GM12872 (cell line): ENCODE results near the gene SAMD3.

Experiments
- TF ChIP-seq, protein P1 (sequence below): IDR thresholded peaks from 3 replicates; pipeline ENCODE4 v1.5.1; 2011; ENCODE audit warnings: low read depth, mild to moderate bottlenecking, low read length, moderate library complexity; ENCODE audit not compliant: insufficient read depth

The SAMD3 gene

DNA sequence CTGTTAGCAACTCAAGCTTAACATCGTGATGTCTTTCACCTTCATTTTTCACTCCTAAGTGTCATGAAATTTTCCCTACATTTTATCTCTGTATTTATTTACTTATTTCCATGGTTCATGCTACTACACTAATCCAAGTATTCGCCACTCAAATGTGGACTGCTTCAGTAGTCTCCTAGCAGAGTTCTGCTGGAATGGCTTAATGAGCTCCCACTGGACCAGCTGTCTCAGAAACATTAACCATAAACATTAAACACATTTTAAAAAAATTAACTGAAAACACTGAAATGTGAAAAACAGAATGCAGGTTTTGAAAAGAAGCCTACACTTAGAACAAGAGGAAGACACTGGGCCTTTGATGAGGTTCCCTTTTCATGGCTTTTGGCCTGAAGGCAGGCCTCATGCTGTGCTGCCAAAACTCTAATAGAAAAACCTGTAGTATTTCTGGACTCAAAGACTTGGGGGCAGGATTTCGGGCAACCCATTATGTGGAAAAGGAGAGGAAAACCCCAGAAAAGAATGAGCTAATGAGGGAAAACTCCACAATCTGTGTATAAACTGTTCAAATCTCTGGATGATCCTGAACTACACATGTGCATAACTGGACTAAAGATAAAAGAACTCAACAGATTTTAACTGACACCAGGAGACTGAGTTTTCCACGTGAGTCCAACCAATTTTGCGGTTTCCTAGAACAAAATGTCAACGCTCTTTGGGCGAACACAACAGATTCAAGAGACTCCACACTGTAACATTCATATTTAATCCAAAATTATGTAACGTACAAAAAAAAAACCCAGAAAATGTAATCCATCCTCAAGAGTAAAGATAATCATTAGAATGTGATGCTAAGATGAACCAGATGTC is 33.0 kb downstream of the SAMD3 start:
- TF ChIP-seq, protein P1, sequence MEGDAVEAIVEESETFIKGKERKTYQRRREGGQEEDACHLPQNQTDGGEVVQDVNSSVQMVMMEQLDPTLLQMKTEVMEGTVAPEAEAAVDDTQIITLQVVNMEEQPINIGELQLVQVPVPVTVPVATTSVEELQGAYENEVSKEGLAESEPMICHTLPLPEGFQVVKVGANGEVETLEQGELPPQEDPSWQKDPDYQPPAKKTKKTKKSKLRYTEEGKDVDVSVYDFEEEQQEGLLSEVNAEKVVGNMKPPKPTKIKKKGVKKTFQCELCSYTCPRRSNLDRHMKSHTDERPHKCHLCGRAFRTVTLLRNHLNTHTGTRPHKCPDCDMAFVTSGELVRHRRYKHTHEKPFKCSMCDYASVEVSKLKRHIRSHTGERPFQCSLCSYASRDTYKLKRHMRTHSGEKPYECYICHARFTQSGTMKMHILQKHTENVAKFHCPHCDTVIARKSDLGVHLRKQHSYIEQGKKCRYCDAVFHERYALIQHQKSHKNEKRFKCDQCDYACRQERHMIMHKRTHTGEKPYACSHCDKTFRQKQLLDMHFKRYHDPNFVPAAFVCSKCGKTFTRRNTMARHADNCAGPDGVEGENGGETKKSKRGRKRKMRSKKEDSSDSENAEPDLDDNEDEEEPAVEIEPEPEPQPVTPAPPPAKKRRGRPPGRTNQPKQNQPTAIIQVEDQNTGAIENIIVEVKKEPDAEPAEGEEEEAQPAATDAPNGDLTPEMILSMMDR, result no peak

DNA sequence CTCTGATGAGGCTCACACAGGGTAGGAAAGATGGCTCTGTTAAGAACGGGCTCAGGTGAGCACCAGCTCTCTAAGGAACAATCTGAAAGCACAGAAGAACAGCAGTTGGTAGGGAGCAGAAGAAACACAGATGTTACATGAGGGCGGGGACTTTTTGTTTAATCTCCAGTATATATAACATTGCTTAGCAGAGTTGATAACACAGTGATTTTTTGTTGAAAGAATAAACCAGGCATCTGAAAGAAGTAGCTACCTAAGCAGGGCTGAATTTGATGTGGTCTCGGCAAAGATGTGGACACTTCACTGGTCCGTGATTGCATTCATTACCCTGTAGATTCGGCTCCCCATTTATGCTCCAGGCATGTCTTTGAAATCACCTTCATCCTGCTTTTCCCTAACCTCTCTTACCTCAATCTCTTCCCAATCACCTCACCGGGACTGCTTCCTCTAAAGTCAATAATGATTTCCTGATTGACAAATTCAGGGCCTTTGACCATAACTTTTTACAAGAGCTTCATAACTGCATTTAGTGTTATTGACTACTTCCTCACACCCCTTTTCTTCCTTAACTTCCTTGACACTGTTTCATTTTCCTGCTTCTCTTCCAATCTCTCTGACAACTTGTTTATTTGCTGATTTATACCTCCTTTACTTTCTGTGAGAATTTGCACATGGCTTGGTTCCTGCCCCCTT is 34.4 kb downstream of the SAMD3 start:
- TF ChIP-seq, protein P1, result no peak

DNA sequence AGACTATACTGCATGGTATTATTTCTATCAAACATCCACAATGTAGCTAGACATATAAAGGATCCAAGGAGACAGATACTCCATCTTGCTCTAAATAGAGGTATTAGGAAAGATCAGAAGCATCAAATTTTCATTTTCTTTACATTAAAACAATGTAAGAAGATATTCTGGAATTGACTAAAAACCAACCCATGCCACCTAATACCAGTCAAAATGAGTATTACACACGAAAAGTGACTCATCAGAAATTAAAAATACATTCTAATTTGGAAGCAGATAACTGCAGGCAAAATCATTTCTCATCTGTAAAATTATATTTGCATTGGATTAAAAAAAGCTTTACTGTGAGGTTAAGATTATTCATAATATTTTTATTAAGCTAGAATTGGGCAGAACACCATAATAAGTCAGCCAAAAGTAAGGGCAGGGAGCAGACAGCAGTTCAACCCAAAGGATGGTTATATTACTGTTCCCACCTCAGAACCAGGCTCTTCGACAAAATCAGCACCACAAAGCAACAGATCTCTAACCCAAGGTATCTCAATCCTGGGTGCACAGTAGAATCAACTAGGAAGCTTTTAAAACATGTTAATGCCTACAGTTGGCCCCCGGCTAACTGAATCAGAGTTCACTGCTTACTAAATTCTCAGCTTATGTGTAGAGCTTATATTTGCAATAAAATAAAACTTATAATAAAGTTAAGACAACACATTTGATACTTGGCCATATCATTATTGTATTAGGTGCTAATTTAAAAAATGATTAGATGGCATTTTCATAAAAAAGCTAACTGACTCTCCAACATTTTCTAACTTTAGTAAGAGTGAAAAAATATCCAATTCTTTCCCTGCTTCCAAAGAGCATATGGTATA is 35.2 kb downstream of the SAMD3 start:
- TF ChIP-seq, protein P1, result no peak

DNA sequence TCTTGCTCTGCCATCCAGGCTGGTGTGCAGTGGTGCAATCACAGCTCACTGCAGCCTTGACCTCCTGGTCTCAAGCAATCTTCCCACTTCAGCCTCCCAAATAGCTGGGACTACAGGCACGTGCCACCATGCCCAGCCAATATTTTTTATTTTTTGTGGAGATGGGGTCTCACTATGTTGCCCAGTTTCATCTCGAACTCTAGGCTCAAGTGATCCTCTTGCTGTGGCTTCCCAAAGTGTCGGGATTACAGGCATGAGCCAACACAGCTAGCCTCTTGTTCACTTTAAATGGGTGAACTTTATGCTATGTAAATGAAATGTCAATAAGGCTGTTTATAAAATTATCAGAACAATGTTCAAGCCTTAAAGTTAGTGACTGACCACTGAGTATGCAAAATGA is 37.1 kb downstream of the SAMD3 start:
- TF ChIP-seq, protein P1, result no peak

DNA sequence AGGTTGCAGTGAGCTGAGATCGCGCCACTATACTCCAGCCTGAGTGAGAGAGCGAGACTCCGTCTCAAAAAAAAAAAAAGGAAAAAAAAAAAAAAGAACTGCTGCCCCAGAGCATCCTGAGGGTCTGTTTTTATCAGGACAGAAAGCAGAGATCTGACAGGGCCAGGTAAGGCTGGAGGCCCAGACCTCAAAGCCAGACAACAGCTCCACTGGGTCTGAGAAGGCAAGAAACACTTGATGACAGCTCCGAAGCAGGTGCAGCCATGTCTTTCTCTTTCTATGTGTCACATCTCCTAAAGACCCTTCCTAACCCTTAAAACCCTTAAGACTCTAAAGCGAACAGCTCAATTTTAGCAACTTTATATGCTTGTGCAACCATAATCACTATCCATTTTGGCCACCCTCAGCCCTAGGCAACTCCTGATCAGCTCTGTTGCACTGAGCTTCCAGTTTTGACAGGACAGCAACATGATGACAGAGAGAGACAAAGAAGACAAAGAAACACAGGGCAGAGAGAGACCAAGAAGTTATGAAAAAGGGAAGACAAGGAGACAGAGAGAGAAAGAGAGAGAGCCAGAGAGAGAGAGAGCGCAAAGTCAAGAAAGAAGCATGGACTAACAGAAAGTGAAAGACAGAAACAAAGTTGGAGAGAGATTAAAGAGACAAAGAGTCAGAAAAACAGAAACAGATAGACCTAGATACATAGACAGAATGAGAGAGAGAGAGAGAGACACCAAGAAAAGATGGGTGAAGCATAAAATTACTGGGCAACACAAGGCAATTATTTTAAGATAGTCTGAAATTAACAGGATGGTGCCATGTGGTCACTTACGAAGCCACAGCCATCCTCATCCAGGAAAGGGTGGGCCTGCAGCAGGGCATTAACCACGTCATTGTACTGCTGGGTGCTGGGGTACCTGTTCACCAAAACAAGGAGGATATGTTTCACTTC is 39.2 kb downstream of the SAMD3 start:
- TF ChIP-seq, protein P1, result no peak

DNA sequence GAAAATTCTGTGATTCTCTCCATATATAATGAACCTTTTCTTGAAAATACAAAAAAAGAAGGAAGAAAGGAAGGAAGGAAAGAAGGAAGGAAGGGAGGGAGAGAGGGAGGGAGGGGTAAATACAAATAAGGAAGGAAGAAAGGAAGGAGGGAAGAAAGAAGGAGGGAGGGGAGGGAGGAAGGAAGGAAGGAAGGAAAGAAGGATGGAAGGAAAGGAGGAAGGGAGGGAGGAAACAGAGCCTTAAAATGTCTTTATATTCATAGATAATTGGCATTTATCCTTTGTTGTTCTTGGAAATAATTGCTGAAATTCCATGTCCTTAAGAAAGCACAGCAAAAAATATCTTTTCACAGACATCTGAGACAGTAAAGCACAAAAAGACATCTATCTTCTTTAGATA is 40.3 kb downstream of the SAMD3 start:
- TF ChIP-seq, protein P1, result no peak
